Peyer's patch (tissue), 4 donors: ENCODE measurements around the gene OR4D1.
A peak's percentile ranks its signal among the peaks of the same experiment; 100 is the strongest.

Experiments
- CTCF ChIP-seq, 6 experiments: fragments of 450-650 bp in 4 of 6; fragments of 200-600 bp in 2 of 6; sonication (generic) in 1 of 6; IDR thresholded peaks; one replicate each; pipeline ENCODE4 v1.5.1; 2017 to 2019; ENCODE audit warnings: antibody characterized with exemption in 6 of 6, mild to moderate bottlenecking in 3 of 6, moderate library complexity in 1 of 6
- POLR2A ChIP-seq, 2 donors: fragments of 450-650 bp; IDR thresholded peaks; one replicate each; pipeline ENCODE4 v1.5.1; 2017; ENCODE audit warnings: antibody characterized with exemption in 2 of 2, mild to moderate bottlenecking in 2 of 2, moderate library complexity in 2 of 2

GRCh38 chr17:58200024-58200633, 51.9 kb downstream of the OR4D1 start:
- TF ChIP-seq CTCF (IDR thresholded peaks at IDR 0.05) (peak in 5 of 6 experiments; percentile 29 to 66 (median 51)), POLR2A (IDR thresholded peaks at IDR 0.05) (no peak)
